K562 (cell line): ENCODE measurements around the gene SLAMF7. TPM values are rescaled to one million over a fixed set of nuclear protein-coding genes. Genes with fewer than 3 reads are reported as not detected.

Source experiments
- ATAC-seq: fragments of 200-7000 bp; cut with Tn5 transposase; 3 replicates; pipeline ENCODE4 v1.9.1; 2020; ENCODE audit warnings: moderate library complexity
- BruUV-seq: library from RNA; stranded (reverse); fragments of 400-500 nt; replicated peaks from 2 replicates; lab custom pipeline; 2021; lab: Mats Ljungman, UMichigan
- CTCF ChIA-PET: fragments of 300-600 bp; formaldehyde crosslinking; extraction: SDS; loops from one replicate; lab custom pipeline; 2021; ENCODE audit warnings: low intra/inter-chr PET ratio; lab: Yijun Ruan, JAX
- POLR2A ChIA-PET: fragments of 300-600, 350-650 bp; sonication (Branson Sonifier 250); formaldehyde crosslinking; extraction: SDS; loops from one replicate; lab custom pipeline; 2021; ENCODE audit warnings: antibody characterized with exemption, inconsistent platforms; lab: Yijun Ruan, JAX
- DNase-seq, 4 experiments: peaks; one replicate each; pipeline versions ENCODE4 v3.0.0 to v3.0.0-alpha.2; 2011 to 2018; ENCODE audit warnings: low spot score in 3 of 4, mixed read lengths in 3 of 4; ENCODE audit errors: extremely low read depth in 1 of 4
- FAIRE-seq: peaks from 2 replicates; lab custom pipeline; 2011; peaks lifted over from hg19 to GRCh38; lab: Jason Lieb, UNC
- H2AFZ ChIP-seq: 2 replicates; pipeline ENCODE4 v1.6.0; 2011; ENCODE audit warnings: low read depth, low read length, control low read depth, inconsistent platforms
- H3K27ac ChIP-seq: fragments of 200-600 bp; 3 replicates; pipeline ENCODE4 v1.8.0; 2011; ENCODE audit warnings: low read depth, mild to moderate bottlenecking, control low read depth, inconsistent platforms, low read length, moderate library complexity, mixed read lengths; ENCODE audit errors: extremely low read depth
- H3K27me3 ChIP-seq, 2 experiments: fragments of 300-600 bp in 1 of 2; 2 replicates in 1 of 2; 3 replicates in 1 of 2; pipeline versions ENCODE4 v1.6.0 to v1.8.0; 2011; ENCODE audit warnings: inconsistent platforms in 2 of 2, low read length in 2 of 2, mild to moderate bottlenecking in 1 of 2, mixed read lengths in 1 of 2, moderate library complexity in 1 of 2; ENCODE audit not compliant: control insufficient read depth in 2 of 2, insufficient read depth in 2 of 2
- H3K36me3 ChIP-seq: fragments of 300-600 bp; 3 replicates; pipeline ENCODE4 v1.8.0; 2011; ENCODE audit warnings: mild to moderate bottlenecking, low read length, inconsistent platforms; ENCODE audit not compliant: control insufficient read depth, insufficient read depth
- H3K4me1 ChIP-seq, 2 experiments: fragments of 200-600 bp in 1 of 2; replicated peaks in 1 of 2; 2 replicates in 1 of 2; 3 replicates in 1 of 2; pipeline versions ENCODE4 v1.5.1 to v1.8.0; 2011; ENCODE audit warnings: inconsistent platforms in 2 of 2, low read length in 2 of 2, mild to moderate bottlenecking in 1 of 2, mixed read lengths in 1 of 2, moderate library complexity in 1 of 2; ENCODE audit not compliant: control insufficient read depth in 2 of 2, insufficient read depth in 2 of 2
- H3K4me2 ChIP-seq: 2 replicates; pipeline ENCODE4 v1.6.1; 2011; ENCODE audit warnings: low read length, control low read depth, inconsistent platforms, mixed read lengths; ENCODE audit not compliant: insufficient read depth
- H3K4me3 ChIP-seq: fragments of 200-600 bp; sonication (generic), shearing (Covaris generic); 2 replicates; pipeline ENCODE4 v1.5.1; 2016; ENCODE audit warnings: control low read depth, inconsistent platforms
- H3K79me2 ChIP-seq: fragments of 200-600 bp; 3 replicates; pipeline ENCODE4 v1.8.0; 2011; ENCODE audit warnings: low read length, inconsistent platforms; ENCODE audit not compliant: control insufficient read depth, insufficient read depth
- H3K9ac ChIP-seq, 2 experiments: 2 replicates each; pipeline versions ENCODE4 v1.6.0 to v1.6.1; 2011; ENCODE audit warnings: low read depth in 2 of 2, low read length in 2 of 2, control low read depth in 1 of 2, inconsistent platforms in 1 of 2, mild to moderate bottlenecking in 1 of 2, mixed read lengths in 1 of 2; ENCODE audit not compliant: insufficient read depth in 1 of 2
- H3K9me1 ChIP-seq: one replicate; pipeline ENCODE4 v1.6.0; 2011; ENCODE audit warnings: inconsistent platforms, mild to moderate bottlenecking, low read length, moderate library complexity; ENCODE audit not compliant: control insufficient read depth, insufficient read depth
- H3K9me3 ChIP-seq: replicated peaks from 2 replicates; pipeline ENCODE4 v1.5.1; 2011; ENCODE audit warnings: low read depth, low read length, inconsistent platforms; ENCODE audit not compliant: control insufficient read depth, insufficient read depth
- H4K20me1 ChIP-seq: replicated peaks from 2 replicates; pipeline ENCODE4 v1.6.1; 2011; ENCODE audit warnings: low read length, inconsistent platforms, mixed read lengths; ENCODE audit not compliant: control insufficient read depth, insufficient read depth
- CBFB ChIP-seq: sonication (generic); formaldehyde crosslinking; IDR thresholded peaks from 2 replicates; pipeline ENCODE4 v1.4.0; 2020; ENCODE audit warnings: mild to moderate bottlenecking, missing genetic modification reagents
- CBX3 ChIP-seq, 2 experiments: IDR thresholded peaks; 1 replicate in 1 of 2; 2 replicates in 1 of 2; pipeline ENCODE4 v1.6.1; 2012; ENCODE audit warnings: inconsistent platforms in 2 of 2, low read length in 2 of 2, borderline replicate concordance in 1 of 2, control low read depth in 1 of 2
- DIDO1 ChIP-seq: fragments of 450-650 bp; IDR thresholded peaks from 2 replicates; pipeline ENCODE4 v1.6.1; 2016; ENCODE audit warnings: low read depth, missing biosample characterization, missing genetic modification characterization
- KDM1A ChIP-seq, 2 experiments: fragments of 450-650 bp; IDR thresholded peaks; 2 replicates each; pipeline ENCODE4 v1.6.1; 2016; ENCODE audit warnings: mild to moderate bottlenecking in 2 of 2
- KDM2B ChIP-seq: fragments of 250-450 bp; sonication (Bioruptor Pico); IDR thresholded peaks from 2 replicates; pipeline ENCODE4 v1.8.0; 2021; ENCODE audit warnings: mild to moderate bottlenecking, moderate library complexity
- NR4A1 ChIP-seq, 2 experiments: fragments of 250-450 bp in 1 of 2; fragments of 450-650 bp in 1 of 2; sonication (Bioruptor Pico) in 1 of 2; IDR thresholded peaks; 2 replicates each; pipeline versions ENCODE4 v1.4.0 to v1.6.1; 2016 to 2020; ENCODE audit warnings: mild to moderate bottlenecking in 2 of 2, missing compliant biosample characterization in 1 of 2, missing genetic modification characterization in 1 of 2, moderate library complexity in 1 of 2
- TEAD1 ChIP-seq, 2 experiments: fragments of 450-650 bp in 1 of 2; sonication (generic) in 1 of 2; formaldehyde crosslinking; IDR thresholded peaks; 2 replicates each; pipeline versions ENCODE4 v1.4.0 to v1.8.0; 2020 to 2022; ENCODE audit warnings: mild to moderate bottlenecking in 2 of 2, missing genetic modification reagents in 1 of 2
- UBTF ChIP-seq, 2 experiments: IDR thresholded peaks; 2 replicates each; pipeline ENCODE4 v1.6.1; 2012; ENCODE audit warnings: improper control_type of control experiment in 2 of 2, low read depth in 2 of 2, low read length in 2 of 2, borderline replicate concordance in 1 of 2
- ZNF143 ChIP-seq: sonication (generic); formaldehyde crosslinking; IDR thresholded peaks from 2 replicates; pipeline ENCODE4 v1.9.0; 2022; ENCODE audit warnings: mild to moderate bottlenecking, missing genetic modification reagents
- ZNF175 ChIP-seq: fragments of 200-800 bp; sonication (Bioruptor generic); IDR thresholded peaks from 2 replicates; pipeline ENCODE4 v1.6.1; 2016; ENCODE audit warnings: low read depth, mild to moderate bottlenecking, missing genetic modification characterization, missing compliant biosample characterization
- ZNF444 ChIP-seq: fragments of 250-450 bp; sonication (Bioruptor Pico); IDR thresholded peaks from 2 replicates; pipeline ENCODE4 v1.4.0; 2020; ENCODE audit warnings: mild to moderate bottlenecking, moderate library complexity
- WGBS: fragments of 100-300 bp; shearing (Covaris generic); methylation state at CpG from one replicate; pipeline ENCODE4 v1.1.6; 2016; ENCODE audit warnings: low coverage, mixed read lengths; ENCODE audit not compliant: insufficient coverage; ENCODE audit errors: missing lambda C conversion rate; 5-methylcytosine and 5-hydroxymethylcytosine counted together
- in situ Hi-C: fragments of 300-500 bp; cut with MboI; formaldehyde crosslinking; loops from 4 replicates; pipeline ENCODE4 v1.15.0; 2018; ENCODE audit warnings: inconsistent platforms, mixed read lengths
- intact Hi-C: fragments of 100-400 bp; cut with micrococcal nuclease; formaldehyde crosslinking; loops from 2 replicates; pipeline ENCODE4 v1.14.2; 2022
- polyA plus RNA-seq, 8 experiments: library from polyadenylated mRNA; depleted of rRNA in 4 of 8; stranded (reverse) in 5 of 8; unstranded in 3 of 8; fragments of >200 nt; fragmentation: Nextera tagmentation in 2 of 8; fragmentation: Illumina TruSeq in 1 of 8; extraction: Ambion mirVana in 2 of 8; extraction: Trizol in 1 of 8; gene quantifications; 2 replicates each; pipeline versions ENCODE4 v1.2.1 to v1.2.3, GENCODE V29; 2011 to 2014; ENCODE audit warnings: inconsistent platforms in 1 of 8, missing spikeins in 1 of 8
- total RNA-seq, 7 experiments: library from RNA; depleted of rRNA in 6 of 7; stranded (reverse); fragments of >200 nt in 6 of 7; fragmentation: Illumina TruSeq in 2 of 7; extraction: Trizol in 2 of 7; gene quantifications; 2 replicates each; pipeline versions ENCODE4 v1.2.1 to v1.2.3, GENCODE V29; 2011 to 2021; ENCODE audit warnings: low replicate concordance in 1 of 7
- TF ChIP-seq, protein P1 (sequence below), 2 experiments: fragments of 250-450 bp in 1 of 2; fragments of 450-650 bp in 1 of 2; sonication (Bioruptor Pico) in 1 of 2; IDR thresholded peaks; 2 replicates each; pipeline versions ENCODE4 v1.6.1 to v1.8.0; 2016 to 2021; ENCODE audit warnings: mild to moderate bottlenecking in 2 of 2, moderate library complexity in 2 of 2, missing compliant biosample characterization in 1 of 2, missing genetic modification characterization in 1 of 2

SLAMF7 gene
- total and polyA plus RNA-seq, 9 of the 15 experiments (the other 6 are each of a cell fraction or from before 2014, with no cell fraction given) = 0.11 to 1.2 (median 0.22) TPM; not detected in 2

DNA sequence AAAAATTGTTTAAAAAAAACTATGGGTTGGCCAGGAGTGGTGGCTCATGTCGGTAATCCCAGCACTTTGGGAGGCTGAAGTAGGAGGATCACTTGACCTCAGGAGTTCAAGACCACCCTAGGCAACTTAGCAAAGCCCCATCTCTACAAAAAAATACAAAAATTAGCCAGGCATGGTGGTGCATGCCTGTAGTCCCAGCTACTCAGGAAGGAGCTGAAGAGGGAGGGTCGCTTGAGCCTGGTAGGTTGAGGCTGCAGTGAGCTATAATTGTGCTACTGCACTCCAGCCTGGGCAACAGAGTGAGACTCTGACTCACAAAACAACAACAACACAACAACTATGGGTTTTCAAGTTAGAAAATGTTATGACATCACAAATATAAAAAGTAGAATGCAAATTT is 16.4 kb downstream of the SLAMF7 start:
- no peak overlapping the region for H3K27ac ChIP-seq
- peaks cover 8 to 10% of the 10 kb centered on the region in 2 experiments; a peak in 2 of 5 replicates for H3K27me3 ChIP-seq
- no peak overlapping the region for H3K9ac ChIP-seq
- H3K4me1 ChIP-seq = no peaks in the 10 kb centered on the region
- no peak overlapping the region for H2AFZ ChIP-seq
- no peaks in the 10 kb centered on the region for H3K36me3 ChIP-seq
- in situ Hi-C loops (no loop called here), intact Hi-C loops (no loop called here)
- no peak for ATAC-seq
- H4K20me1 ChIP-seq = no peaks in the 10 kb centered on the region
- WGBS = 0% methylated on average over 2 of the region's 2 CpGs
- no peak for FAIRE-seq
- DNase-seq = no peak
- no peak overlapping the region for H3K4me2 ChIP-seq
- TF ChIP-seq ZNF175 (CRISPR knock-in tag) (no peak), ZNF444 (CRISPR knock-in tag) (no peak), ZNF143 (CRISPR knock-in tag) (no peak), KDM2B (CRISPR knock-in tag) (no peak), TEAD1 (CRISPR knock-in tag; IDR thresholded peaks at IDR 0.05) (no peak), NR4A1 (CRISPR knock-in tag; IDR thresholded peaks at IDR 0.05) (no peak), NR4A1 (tag; IDR thresholded peaks at IDR 0.05) (no peak), KDM1A (IDR thresholded peaks at IDR 0.05) (no peak), CBX3 (IDR thresholded peaks at IDR 0.05; ENCODE audit: borderline replicate concordance in 1 of 2, low read length in 2 of 2) (no peak), CBFB (CRISPR knock-in tag) (no peak), UBTF (IDR thresholded peaks at IDR 0.05; ENCODE audit: borderline replicate concordance in 1 of 2, low read depth in 2 of 2, low read length in 2 of 2) (no peak), DIDO1 (no peak)
- TF ChIP-seq, protein P1, sequence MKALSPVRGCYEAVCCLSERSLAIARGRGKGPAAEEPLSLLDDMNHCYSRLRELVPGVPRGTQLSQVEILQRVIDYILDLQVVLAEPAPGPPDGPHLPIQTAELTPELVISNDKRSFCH (CRISPR knock-in tag; IDR thresholded peaks at IDR 0.05) = no peak
- TF ChIP-seq, protein P1 (tag; IDR thresholded peaks at IDR 0.05) = no peak
- no TSS peak for BruUV-seq
- no peaks in the 10 kb centered on the region for H3K79me2 ChIP-seq
- ChIA-PET POLR2A (no interaction called here), CTCF (no interaction called here)
- no peaks in the 10 kb centered on the region for H3K9me1 ChIP-seq
- no peak overlapping the region for H3K4me3 ChIP-seq
- H3K9me3 ChIP-seq = no peaks in the 10 kb centered on the region
